ENCODE measurements around the gene STN1. TPM values are rescaled to one million over a fixed set of nuclear protein-coding genes. Genes with fewer than 3 reads are reported as not detected.

Gene STN1
- total and polyA plus RNA-seq, 2 of the 4 experiments (the other 2 are of a cell fraction): 17.8 to 32.3 TPM

- WGBS, 2 experiments (ENCODE audit: extremely low coverage in 2 of 2, insufficient read length in 1 of 2): 100% methylated on average over 1 of the region's 1 CpG; no CpG with 5 or more reads in 1 of the 2 experiments
- Histone ChIP-seq H3K18ac (ENCODE audit: low read depth, low read length) (no peak overlapping the region), H3K14ac (replicated peaks; ENCODE audit: low read depth, low read length) (no peak overlapping the region), H3K4me3 (ENCODE audit: insufficient read depth, low read depth, low read length) (no peak overlapping the region), H3K23ac (ENCODE audit: low read depth, low read length) (no peak overlapping the region), H2AFZ (replicated peaks; ENCODE audit: low read length, poor library complexity) (no peak overlapping the region), H3K4me2 (ENCODE audit: low read depth, low read length) (no peak overlapping the region), H2BK120ac (ENCODE audit: low read depth, low read length) (no peak overlapping the region), H3K4me1 (ENCODE audit: control insufficient read depth, insufficient read depth, low read length) (peaks cover 6% of the 10 kb centered on the region), H4K5ac (ENCODE audit: low read depth, low read length) (no peak overlapping the region), H3K9ac (ENCODE audit: low read depth, low read length) (no peak overlapping the region), H3K9me3 (ENCODE audit: control insufficient read depth, insufficient read depth, low read length) (no peaks in the 10 kb centered on the region), H2BK20ac (ENCODE audit: low read depth, low read length) (no peak overlapping the region), H3K27me3 (ENCODE audit: control insufficient read depth, insufficient read depth, low read length) (no peaks in the 10 kb centered on the region), H2AK9ac (replicated peaks; ENCODE audit: low read depth, low read length, poor library complexity) (no peak overlapping the region), H2BK5ac (ENCODE audit: low read depth, low read length, poor library complexity, severe bottlenecking) (no peak overlapping the region), H2BK15ac (ENCODE audit: low read depth, low read length) (no peak overlapping the region), H3K27ac (ENCODE audit: insufficient read depth, low read length) (no peak overlapping the region), H3K9me1 (ENCODE audit: insufficient read depth, low read length) (0 out of 2 replicates have a peak, but pooled peaks cover 4% of the 10 kb centered on the region), H4K20me1 (ENCODE audit: insufficient read depth, low read length) (no peaks in the 10 kb centered on the region), H3K56ac (ENCODE audit: extremely low read depth, insufficient read depth, low read length) (no peak overlapping the region), H4K91ac (ENCODE audit: insufficient read depth, low read depth, low read length) (no peak overlapping the region), H3K36me3 (ENCODE audit: control insufficient read depth, insufficient read depth, low read length) (no peaks in the 10 kb centered on the region), H3K79me1 (ENCODE audit: low read depth in 1 of 2, low read length in 2 of 2) (peaks cover 16 to 25% of the 10 kb centered on the region in 2 experiments), H4K8ac (ENCODE audit: low read depth in 2 of 2, low read length in 2 of 2) (no peak overlapping the region), H2AK5ac (ENCODE audit: low read depth, low read length) (no peak overlapping the region), H3K4ac (ENCODE audit: low read depth, low read length) (no peak overlapping the region)
- POLR2A ChIA-PET (ENCODE audit: unreplicated experiment): no interaction called here
- no peak for TF ChIP-seq POLR2A (IDR thresholded peaks at IDR 0.05; ENCODE audit: low read depth, low read length)
- in situ Hi-C loops (cut with MboI; ENCODE audit: low sequenced_read_pairs): no loop called here
- no TSS peak for BruUV-seq (replicated peaks)
- CTCF ChIA-PET: no interaction called here
- dilution Hi-C loops (cut with HindIII; ENCODE audit: low sequenced_read_pairs, unreplicated experiment): no loop called here
- DNase-seq (no peak), ATAC-seq (ENCODE audit: low read depth) (no peak)
- intact Hi-C loops (cut with micrococcal nuclease): loop anchor here (5.0 kb wide), 1 partner anchor 48 kb away; the partner anchor contains the start of gene SLK
Observed at GRCh38 chr10:103919648-103920025, 1.7 kb upstream of the STN1 start.

All from IMR-90 (cell line).